Measurements from ENCODE around the gene ATP10D.

ATP10D gene

GRCh38 chr4:47590325-47590724, 105.2 kb downstream of the ATP10D start:
- H3K4me1 ChIP-seq (ENCODE audit: insufficient read depth, insufficient read length) = no peaks in the 10 kb centered on the region
- H3K36me3 ChIP-seq (ENCODE audit: insufficient read depth, insufficient read length, low read length) = peaks cover 8% of the 10 kb centered on the region
- DNase-seq (ENCODE audit: low read depth, low spot score) = no peak
- TF ChIP-seq ZNF274 (IDR thresholded peaks at IDR 0.05; ENCODE audit: low read depth, low read length) = no peak
- no peak for TF ChIP-seq YY1 (IDR thresholded peaks at IDR 0.05; ENCODE audit: insufficient read depth, insufficient read length)
- no peak for TF ChIP-seq SUZ12 (IDR thresholded peaks at IDR 0.05; ENCODE audit: extremely low read depth, insufficient read depth, insufficient read length)
- no peak overlapping the region for H3K9ac ChIP-seq (ENCODE audit: insufficient read length, low read depth)
- H3K9me3 ChIP-seq (ENCODE audit: insufficient read depth, low read length) = no peaks in the 10 kb centered on the region
- H3K4me3 ChIP-seq (ENCODE audit: insufficient read length, low read depth) = no peak overlapping the region
- no peaks in the 10 kb centered on the region for H3K27me3 ChIP-seq (ENCODE audit: insufficient read depth, insufficient read length)

- no peaks in the 10 kb centered on the region for H3K36me3 ChIP-seq (ENCODE audit: insufficient read depth, insufficient read length, low read length)
- H3K27me3 ChIP-seq (ENCODE audit: insufficient read depth, insufficient read length) = no peaks in the 10 kb centered on the region
- no peak for TF ChIP-seq SUZ12 (IDR thresholded peaks at IDR 0.05; ENCODE audit: extremely low read depth, insufficient read depth, insufficient read length)
- no peak for TF ChIP-seq YY1 (IDR thresholded peaks at IDR 0.05; ENCODE audit: insufficient read depth, insufficient read length)
- TF ChIP-seq ZNF274 (IDR thresholded peaks at IDR 0.05; ENCODE audit: low read depth, low read length) = no peak
- H3K9ac ChIP-seq (ENCODE audit: insufficient read length, low read depth) = no peak overlapping the region
- H3K4me3 ChIP-seq (ENCODE audit: insufficient read length, low read depth) = no peak overlapping the region
- DNase-seq (ENCODE audit: low read depth, low spot score) = no peak
- no peaks in the 10 kb centered on the region for H3K4me1 ChIP-seq (ENCODE audit: insufficient read depth, insufficient read length)
- H3K9me3 ChIP-seq (ENCODE audit: insufficient read depth, low read length) = no peaks in the 10 kb centered on the region
Measured at GRCh38 chr4:47597696-47598095, 112.6 kb downstream of the ATP10D start.

- no peaks in the 10 kb centered on the region for H3K4me1 ChIP-seq (ENCODE audit: insufficient read depth, insufficient read length)
- no peaks in the 10 kb centered on the region for H3K9me3 ChIP-seq (ENCODE audit: insufficient read depth, low read length)
- H3K9ac ChIP-seq (ENCODE audit: insufficient read length, low read depth) = no peak overlapping the region
- no peaks in the 10 kb centered on the region for H3K27me3 ChIP-seq (ENCODE audit: insufficient read depth, insufficient read length)
- no peaks in the 10 kb centered on the region for H3K36me3 ChIP-seq (ENCODE audit: insufficient read depth, insufficient read length, low read length)
- no peak for DNase-seq (ENCODE audit: low read depth, low spot score)
- H3K4me3 ChIP-seq (ENCODE audit: insufficient read length, low read depth) = no peak overlapping the region
- TF ChIP-seq YY1 (IDR thresholded peaks at IDR 0.05; ENCODE audit: insufficient read depth, insufficient read length) = no peak
- no peak for TF ChIP-seq ZNF274 (IDR thresholded peaks at IDR 0.05; ENCODE audit: low read depth, low read length)
- no peak for TF ChIP-seq SUZ12 (IDR thresholded peaks at IDR 0.05; ENCODE audit: extremely low read depth, insufficient read depth, insufficient read length)
Measured at GRCh38 chr4:47598320-47598719, 113.2 kb downstream of the ATP10D start.

GRCh38 chr4:47598896-47599295, 113.8 kb downstream of the ATP10D start:
- Histone ChIP-seq H3K9ac (ENCODE audit: insufficient read length, low read depth) (no peak overlapping the region), H3K9me3 (ENCODE audit: insufficient read depth, low read length) (no peaks in the 10 kb centered on the region), H3K27me3 (ENCODE audit: insufficient read depth, insufficient read length) (no peaks in the 10 kb centered on the region), H3K4me3 (ENCODE audit: insufficient read length, low read depth) (no peak overlapping the region), H3K36me3 (ENCODE audit: insufficient read depth, insufficient read length, low read length) (no peaks in the 10 kb centered on the region), H3K4me1 (ENCODE audit: insufficient read depth, insufficient read length) (no peaks in the 10 kb centered on the region)
- TF ChIP-seq YY1 (IDR thresholded peaks at IDR 0.05; ENCODE audit: insufficient read depth, insufficient read length) = no peak
- no peak for DNase-seq (ENCODE audit: low read depth, low spot score)

- no peaks in the 10 kb centered on the region for H3K9me3 ChIP-seq (ENCODE audit: insufficient read depth, low read length)
- H3K36me3 ChIP-seq (ENCODE audit: insufficient read depth, insufficient read length, low read length) = no peaks in the 10 kb centered on the region
- H3K4me3 ChIP-seq (ENCODE audit: insufficient read length, low read depth) = no peak overlapping the region
- H3K4me1 ChIP-seq (ENCODE audit: insufficient read depth, insufficient read length) = no peaks in the 10 kb centered on the region
- H3K27me3 ChIP-seq (ENCODE audit: insufficient read depth, insufficient read length) = no peaks in the 10 kb centered on the region
- H3K9ac ChIP-seq (ENCODE audit: insufficient read length, low read depth) = no peak overlapping the region
- no peak for TF ChIP-seq ZNF274 (IDR thresholded peaks at IDR 0.05; ENCODE audit: low read depth, low read length)
- TF ChIP-seq YY1 (IDR thresholded peaks at IDR 0.05; ENCODE audit: insufficient read depth, insufficient read length) = no peak
- no peak for TF ChIP-seq SUZ12 (IDR thresholded peaks at IDR 0.05; ENCODE audit: extremely low read depth, insufficient read depth, insufficient read length)
- no peak for DNase-seq (ENCODE audit: low read depth, low spot score)
Measured at GRCh38 chr4:47606482-47606881, 121.4 kb downstream of the ATP10D start.

- Histone ChIP-seq H3K4me1 (ENCODE audit: insufficient read depth, insufficient read length) (no peaks in the 10 kb centered on the region), H3K9ac (ENCODE audit: insufficient read length, low read depth) (no peak overlapping the region), H3K27me3 (ENCODE audit: insufficient read depth, insufficient read length) (no peaks in the 10 kb centered on the region), H3K9me3 (ENCODE audit: insufficient read depth, low read length) (no peaks in the 10 kb centered on the region), H3K36me3 (ENCODE audit: insufficient read depth, insufficient read length, low read length) (no peaks in the 10 kb centered on the region), H3K4me3 (ENCODE audit: insufficient read length, low read depth) (no peak overlapping the region)
- no peak for DNase-seq (ENCODE audit: low read depth, low spot score)
- TF ChIP-seq SUZ12 (IDR thresholded peaks at IDR 0.05; ENCODE audit: extremely low read depth, insufficient read depth, insufficient read length) (no peak), ZNF274 (IDR thresholded peaks at IDR 0.05; ENCODE audit: low read depth, low read length) (no peak), YY1 (IDR thresholded peaks at IDR 0.05; ENCODE audit: insufficient read depth, insufficient read length) (no peak)
Measured at GRCh38 chr4:47612116-47613023, 127.3 kb downstream of the ATP10D start.

GRCh38 chr4:47615385-47615784, 130.3 kb downstream of the ATP10D start:
- no peak overlapping the region for H3K4me3 ChIP-seq (ENCODE audit: insufficient read length, low read depth)
- H3K36me3 ChIP-seq (ENCODE audit: insufficient read depth, insufficient read length, low read length) = no peaks in the 10 kb centered on the region
- no peaks in the 10 kb centered on the region for H3K4me1 ChIP-seq (ENCODE audit: insufficient read depth, insufficient read length)
- TF ChIP-seq YY1 (IDR thresholded peaks at IDR 0.05; ENCODE audit: insufficient read depth, insufficient read length) (no peak), ZNF274 (IDR thresholded peaks at IDR 0.05; ENCODE audit: low read depth, low read length) (no peak), SUZ12 (IDR thresholded peaks at IDR 0.05; ENCODE audit: extremely low read depth, insufficient read depth, insufficient read length) (no peak)
- no peak overlapping the region for H3K9ac ChIP-seq (ENCODE audit: insufficient read length, low read depth)
- H3K9me3 ChIP-seq (ENCODE audit: insufficient read depth, low read length) = no peaks in the 10 kb centered on the region
- no peaks in the 10 kb centered on the region for H3K27me3 ChIP-seq (ENCODE audit: insufficient read depth, insufficient read length)
- no peak for DNase-seq (ENCODE audit: low read depth, low spot score)
